Thyroid gland (tissue), 4 donors: ENCODE measurements around the gene PTGER3. TPM values are rescaled to one million over a fixed set of nuclear protein-coding genes. Genes with fewer than 3 reads are reported as not detected.
"Not testable (repeated sequence)": the region's sequence is repeated elsewhere in the genome, so short reads cannot be mapped to it uniquely, and the experiment has no call there.

Experiments used
- DNase-seq, 2 donors: peaks; one replicate each; pipeline ENCODE4 v3.0.0-alpha.2; 2019
- H3K27ac ChIP-seq, 3 donors: fragments of 200-600 bp; sonication (generic); 1 replicate in 2 of 3; 2 replicates in 1 of 3; pipeline ENCODE4 v1.5.1; 2016 to 2019; ENCODE audit warnings: mild to moderate bottlenecking in 1 of 3, moderate library complexity in 1 of 3
- H3K27me3 ChIP-seq: fragments of 200-600 bp; sonication (generic); one replicate; pipeline ENCODE4 v1.5.1; 2019
- H3K36me3 ChIP-seq, 2 donors: fragments of 200-600 bp; sonication (generic); one replicate each; pipeline ENCODE4 v1.5.1; 2016 to 2019
- H3K4me1 ChIP-seq, 2 donors: fragments of 200-600 bp; sonication (generic); one replicate each; pipeline ENCODE4 v1.5.1; 2017 to 2019
- H3K4me3 ChIP-seq, 3 donors: fragments of 200-600 bp; sonication (generic); replicated peaks in 1 of 3; 1 replicate in 2 of 3; 2 replicates in 1 of 3; pipeline ENCODE4 v1.5.1; 2016; ENCODE audit warnings: mild to moderate bottlenecking in 1 of 3
- H3K9me3 ChIP-seq: fragments of 200-600 bp; sonication (generic); one replicate; pipeline ENCODE4 v1.5.1; 2017
- CTCF ChIP-seq, 6 experiments: fragments of 200-600 bp in 3 of 6; fragments of 450-650 bp in 3 of 6; sonication (generic) in 3 of 6; IDR thresholded peaks; one replicate each; pipeline ENCODE4 v1.5.1; 2016 to 2019; ENCODE audit warnings: antibody characterized with exemption in 6 of 6, mild to moderate bottlenecking in 2 of 6, inconsistent platforms in 1 of 6, moderate library complexity in 1 of 6
- POLR2A ChIP-seq, 2 donors: fragments of 450-650 bp; IDR thresholded peaks; one replicate each; pipeline ENCODE4 v1.6.1; 2017; ENCODE audit warnings: antibody characterized with exemption in 2 of 2, mild to moderate bottlenecking in 2 of 2, moderate library complexity in 1 of 2
- WGBS, 2 donors: methylation state at CpG; one replicate each; pipeline ENCODE4 v1.1.5; 2017; 5-methylcytosine and 5-hydroxymethylcytosine counted together
- intact Hi-C: fragments of 100-400 bp; cut with DNase I; formaldehyde crosslinking; loops from one replicate; pipeline ENCODE4 v1.15.1; 2023
- total RNA-seq, 4 donors: library from RNA; depleted of rRNA; stranded (reverse); fragments of >200 nt; gene quantifications; one replicate each; pipeline ENCODE4 v1.2.3, GENCODE V29; 2016

Gene PTGER3
- total RNA-seq, 4 donors from 2014 or later: 0.39 to 6.4 (median 2.1) TPM

- no peak overlapping the region for H3K4me3 ChIP-seq
- no peaks in the 10 kb centered on the region for H3K4me1 ChIP-seq
- H3K36me3 ChIP-seq: no peaks in the 10 kb centered on the region
- intact Hi-C loops: no loop called here
- H3K27ac ChIP-seq: no peak overlapping the region
- no peaks in the 10 kb centered on the region for H3K27me3 ChIP-seq
- H3K9me3 ChIP-seq: no peaks in the 10 kb centered on the region
- no peak for TF ChIP-seq CTCF (IDR thresholded peaks at IDR 0.05)
- TF ChIP-seq POLR2A (IDR thresholded peaks at IDR 0.05): no peak
- DNase-seq: no peak
- WGBS, 2 donors: 76 to 86% methylated on average over 2 of the region's 2 CpGs
Measured at GRCh38 chr1:70947835-70948234, 99.8 kb downstream of the PTGER3 start.

GRCh38 chr1:70945676-70946075 lies 101.9 kb downstream of the PTGER3 start:
- no peak for DNase-seq
- H3K9me3 ChIP-seq: no peaks in the 10 kb centered on the region
- H3K4me3 ChIP-seq: no peak overlapping the region
- TF ChIP-seq POLR2A (IDR thresholded peaks at IDR 0.05): no peak
- no peak for TF ChIP-seq CTCF (IDR thresholded peaks at IDR 0.05)
- 90 to 96% methylated on average over 2 of the region's 2 CpGs for WGBS, 2 donors
- no peaks in the 10 kb centered on the region for H3K36me3 ChIP-seq
- no peaks in the 10 kb centered on the region for H3K27me3 ChIP-seq
- no peak overlapping the region for H3K27ac ChIP-seq
- intact Hi-C loops: no loop called here
- no peaks in the 10 kb centered on the region for H3K4me1 ChIP-seq

DNA sequence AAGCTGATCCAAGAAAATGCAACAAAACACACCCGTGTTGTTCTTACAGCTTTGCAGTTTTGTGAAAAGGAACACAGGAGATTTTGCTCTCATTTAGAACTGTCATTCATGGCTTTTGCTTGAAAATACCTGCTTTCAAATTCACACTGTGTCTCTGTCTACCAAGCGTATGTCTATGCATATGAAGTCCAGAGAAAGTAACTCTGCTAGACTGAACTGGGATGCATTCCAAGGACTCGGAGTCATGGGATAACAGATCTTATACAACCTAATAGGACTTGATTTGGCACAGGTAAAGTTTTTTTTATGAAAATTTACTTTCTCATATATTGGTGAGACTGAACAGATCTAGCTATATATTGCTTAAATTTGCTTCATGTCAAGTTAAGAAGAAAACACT lies 102.4 kb downstream of the PTGER3 start:
- DNase-seq: no peak
- H3K27me3 ChIP-seq: no peaks in the 10 kb centered on the region
- no peaks in the 10 kb centered on the region for H3K36me3 ChIP-seq
- H3K4me3 ChIP-seq: no peak overlapping the region
- no peaks in the 10 kb centered on the region for H3K4me1 ChIP-seq
- WGBS, 2 donors: 75 to 77% methylated on average over 3 of the region's 3 CpGs
- TF ChIP-seq CTCF (IDR thresholded peaks at IDR 0.05): no peak
- TF ChIP-seq POLR2A (IDR thresholded peaks at IDR 0.05): no peak
- no peak overlapping the region for H3K27ac ChIP-seq
- H3K9me3 ChIP-seq: no peaks in the 10 kb centered on the region
- intact Hi-C loops: no loop called here

GRCh38 chr1:70941563-70941962 lies 106.1 kb downstream of the PTGER3 start:
- H3K4me1 ChIP-seq: no peaks in the 10 kb centered on the region
- H3K27me3 ChIP-seq: no peaks in the 10 kb centered on the region
- 85 to 94% methylated on average over 2 of the region's 2 CpGs for WGBS, 2 donors
- intact Hi-C loops: no loop called here
- H3K4me3 ChIP-seq: no peak overlapping the region
- H3K27ac ChIP-seq: no peak overlapping the region
- DNase-seq: no peak
- no peak for TF ChIP-seq POLR2A (IDR thresholded peaks at IDR 0.05)
- no peak for TF ChIP-seq CTCF (IDR thresholded peaks at IDR 0.05)
- H3K36me3 ChIP-seq: no peaks in the 10 kb centered on the region
- no peaks in the 10 kb centered on the region for H3K9me3 ChIP-seq

GRCh38 chr1:70940398-70940797 lies 107.2 kb downstream of the PTGER3 start:
- H3K9me3 ChIP-seq, H3K27ac ChIP-seq, intact Hi-C loops, H3K4me1 ChIP-seq, H3K27me3 ChIP-seq, H3K4me3 ChIP-seq, DNase-seq, H3K36me3 ChIP-seq: not testable (repeated sequence)
- WGBS, 2 donors: 71 to 74% methylated on average over 2 of the region's 2 CpGs
